ENCODE results near the gene TANGO6.

The TANGO6 gene

DNA sequence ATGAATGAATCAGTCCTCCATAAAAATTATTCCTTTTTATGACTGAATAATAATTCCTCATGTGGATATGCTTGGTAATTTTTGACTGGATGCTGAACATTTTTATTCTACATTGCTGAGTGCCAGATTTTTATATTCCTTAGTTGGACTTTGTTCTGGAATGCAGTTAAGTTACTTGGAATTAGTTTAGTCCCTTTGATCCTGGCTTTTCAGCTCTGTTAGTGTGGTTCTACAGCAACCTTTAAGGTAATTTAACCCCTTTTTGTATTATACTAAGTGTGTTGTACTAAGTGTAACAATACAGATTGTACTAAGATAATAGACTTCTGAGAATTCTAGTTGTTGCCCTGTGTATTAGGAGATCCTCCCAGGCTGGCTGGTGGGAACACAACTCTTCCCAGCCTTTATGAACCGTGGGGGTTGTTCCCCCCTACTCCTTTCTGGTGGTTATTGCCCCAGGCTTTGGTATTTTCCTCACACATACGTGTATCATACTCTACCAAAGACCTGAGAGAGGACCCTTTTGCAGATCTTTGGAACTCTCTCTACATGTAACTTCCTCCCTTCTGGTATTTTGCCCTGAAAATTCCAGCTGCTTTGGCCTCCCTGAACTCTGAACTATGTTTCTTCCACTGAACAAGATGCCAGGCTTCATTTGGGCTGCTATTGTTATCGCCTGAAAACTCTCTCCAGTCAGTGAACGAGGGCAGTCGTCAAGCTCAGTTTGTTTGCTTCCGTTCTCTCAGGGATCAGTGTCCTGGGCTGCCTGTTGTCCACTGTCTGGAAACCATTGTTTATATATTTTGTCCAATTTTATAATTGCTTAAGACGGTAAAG lies 30.5 kb downstream of the TANGO6 start:
- Histone ChIP-seq H3K4me3 (ENCODE audit: insufficient read depth in 1 of 2, low read depth in 1 of 2, low read length in 2 of 2) (no peak overlapping the region), H3K36me3 (ENCODE audit: control insufficient read depth in 1 of 2, insufficient read depth in 2 of 2, low read depth in 1 of 2, low read length in 2 of 2) (peaks cover 7 to 61% of the 10 kb centered on the region in 2 experiments), H3K14ac (ENCODE audit: low read length in 2 of 2) (no peak overlapping the region), H3K79me1 (replicated peaks; ENCODE audit: low read length, poor library complexity, severe bottlenecking) (peaks cover 6% of the 10 kb centered on the region), H3K9me3 (ENCODE audit: control insufficient read depth, low read length) (no peaks in the 10 kb centered on the region), H3K4me1 (ENCODE audit: control insufficient read depth, insufficient read depth, low read depth, low read length) (no peaks in the 10 kb centered on the region), H2AFZ (ENCODE audit: low read depth, low read length) (no peak overlapping the region), H3K18ac (ENCODE audit: low read depth in 1 of 2, low read length in 2 of 2) (no peak overlapping the region), H2BK12ac (ENCODE audit: low read length in 2 of 2) (no peak overlapping the region), H2AK5ac (ENCODE audit: low read length, severe bottlenecking) (no peak overlapping the region), H4K91ac (ENCODE audit: low read length) (no peak overlapping the region), H2BK5ac (ENCODE audit: low read depth, low read length, poor library complexity, severe bottlenecking) (no peak overlapping the region), H3K4ac (ENCODE audit: low read depth in 1 of 2, low read length in 2 of 2) (no peak overlapping the region), H3K27ac (ENCODE audit: low read length, poor library complexity, severe bottlenecking) (no peak overlapping the region), H3K23ac (ENCODE audit: low read length in 2 of 2) (no peak overlapping the region), H4K8ac (ENCODE audit: low read length) (no peak overlapping the region), H3K9ac (ENCODE audit: low read length) (no peak overlapping the region), H3K27me3 (ENCODE audit: control insufficient read depth in 1 of 2, insufficient read depth in 1 of 2, low read length in 2 of 2) (no peaks in the 10 kb centered on the region), H2BK120ac (ENCODE audit: low read depth, low read length) (no peak overlapping the region), H2BK15ac (ENCODE audit: low read depth, poor library complexity, severe bottlenecking) (no peak overlapping the region), H3K4me2 (ENCODE audit: low read length, poor library complexity, severe bottlenecking) (no peak overlapping the region)
- 72% methylated on average over 6 of the region's 7 CpGs for WGBS
- DNase-seq, result no peak

GRCh38 chr16:68875871-68876270 lies 32.5 kb downstream of the TANGO6 start:
- WGBS, result 100% methylated on average over 3 of the region's 4 CpGs

GRCh38 chr16:68883685-68884084 lies 40.4 kb downstream of the TANGO6 start:
- H2AK5ac ChIP-seq (ENCODE audit: low read length, severe bottlenecking), result no peak overlapping the region
- H4K91ac ChIP-seq (ENCODE audit: low read length), result no peak overlapping the region
- H3K27ac ChIP-seq (ENCODE audit: low read length, poor library complexity, severe bottlenecking), result no peak overlapping the region
- no peak overlapping the region for H3K4me2 ChIP-seq (ENCODE audit: low read length, poor library complexity, severe bottlenecking)
- H2BK12ac ChIP-seq (ENCODE audit: low read length in 2 of 2), result no peak overlapping the region
- no peak overlapping the region for H2BK15ac ChIP-seq (ENCODE audit: low read depth, poor library complexity, severe bottlenecking)
- H2BK5ac ChIP-seq (ENCODE audit: low read depth, low read length, poor library complexity, severe bottlenecking), result no peak overlapping the region
- 85% methylated on average over 4 of the region's 6 CpGs for WGBS
- no peak overlapping the region for H3K4me3 ChIP-seq (ENCODE audit: insufficient read depth in 1 of 2, low read depth in 1 of 2, low read length in 2 of 2)
- no peak overlapping the region for H3K18ac ChIP-seq (ENCODE audit: low read depth in 1 of 2, low read length in 2 of 2)
- no peak overlapping the region for H4K8ac ChIP-seq (ENCODE audit: low read length)
- no peak overlapping the region for H2AFZ ChIP-seq (ENCODE audit: low read depth, low read length)
- H3K14ac ChIP-seq (ENCODE audit: low read length in 2 of 2), result no peak overlapping the region
- H3K79me1 ChIP-seq (replicated peaks; ENCODE audit: low read length, poor library complexity, severe bottlenecking), result peaks cover 1% of the 10 kb centered on the region
- H3K27me3 ChIP-seq (ENCODE audit: control insufficient read depth in 1 of 2, insufficient read depth in 1 of 2, low read length in 2 of 2), result no peaks in the 10 kb centered on the region
- no peak overlapping the region for H3K9ac ChIP-seq (ENCODE audit: low read length)
- H3K9me3 ChIP-seq (ENCODE audit: control insufficient read depth, low read length), result no peaks in the 10 kb centered on the region
- H3K4ac ChIP-seq (ENCODE audit: low read depth in 1 of 2, low read length in 2 of 2), result no peak overlapping the region
- no peak for DNase-seq
- H3K23ac ChIP-seq (ENCODE audit: low read length in 2 of 2), result no peak overlapping the region
- peaks cover 18 to 31% of the 10 kb centered on the region in 2 experiments for H3K36me3 ChIP-seq (ENCODE audit: control insufficient read depth in 1 of 2, insufficient read depth in 2 of 2, low read depth in 1 of 2, low read length in 2 of 2)
- no peaks in the 10 kb centered on the region for H3K4me1 ChIP-seq (ENCODE audit: control insufficient read depth, insufficient read depth, low read depth, low read length)
- no peak overlapping the region for H2BK120ac ChIP-seq (ENCODE audit: low read depth, low read length)

More at GRCh38 chr16:68875871-68876270, 32.5 kb downstream of the TANGO6 start:
- H3K14ac ChIP-seq (ENCODE audit: low read length in 2 of 2), result no peak overlapping the region
- H2BK12ac ChIP-seq (ENCODE audit: low read length in 2 of 2), result no peak overlapping the region
- peaks cover 2% of the 10 kb centered on the region for H3K79me1 ChIP-seq (replicated peaks; ENCODE audit: low read length, poor library complexity, severe bottlenecking)
- H4K8ac ChIP-seq (ENCODE audit: low read length), result no peak overlapping the region
- H3K4me2 ChIP-seq (ENCODE audit: low read length, poor library complexity, severe bottlenecking), result no peak overlapping the region
- no peaks in the 10 kb centered on the region for H3K4me1 ChIP-seq (ENCODE audit: control insufficient read depth, insufficient read depth, low read depth, low read length)
- no peaks in the 10 kb centered on the region for H3K27me3 ChIP-seq (ENCODE audit: control insufficient read depth in 1 of 2, insufficient read depth in 1 of 2, low read length in 2 of 2)
- H3K36me3 ChIP-seq (ENCODE audit: control insufficient read depth in 1 of 2, insufficient read depth in 2 of 2, low read depth in 1 of 2, low read length in 2 of 2), result peaks cover 14 to 55% of the 10 kb centered on the region in 2 experiments
- no peak overlapping the region for H2AFZ ChIP-seq (ENCODE audit: low read depth, low read length)
- H3K4ac ChIP-seq (ENCODE audit: low read depth in 1 of 2, low read length in 2 of 2), result no peak overlapping the region
- no peak overlapping the region for H3K9ac ChIP-seq (ENCODE audit: low read length)
- no peaks in the 10 kb centered on the region for H3K9me3 ChIP-seq (ENCODE audit: control insufficient read depth, low read length)
- H4K91ac ChIP-seq (ENCODE audit: low read length), result no peak overlapping the region
- H3K4me3 ChIP-seq (ENCODE audit: insufficient read depth in 1 of 2, low read depth in 1 of 2, low read length in 2 of 2), result no peak overlapping the region
- no peak for DNase-seq
- no peak overlapping the region for H3K18ac ChIP-seq (ENCODE audit: low read depth in 1 of 2, low read length in 2 of 2)
- no peak overlapping the region for H3K27ac ChIP-seq (ENCODE audit: low read length, poor library complexity, severe bottlenecking)
- H2BK120ac ChIP-seq (ENCODE audit: low read depth, low read length), result no peak overlapping the region
- H2AK5ac ChIP-seq (ENCODE audit: low read length, severe bottlenecking), result no peak overlapping the region
- H3K23ac ChIP-seq (ENCODE audit: low read length in 2 of 2), result no peak overlapping the region
- no peak overlapping the region for H2BK5ac ChIP-seq (ENCODE audit: low read depth, low read length, poor library complexity, severe bottlenecking)
- H2BK15ac ChIP-seq (ENCODE audit: low read depth, poor library complexity, severe bottlenecking), result no peak overlapping the region

- WGBS, result 100% methylated on average over 1 of the region's 1 CpG
Observed at GRCh38 chr16:68884401-68884800, 41.1 kb downstream of the TANGO6 start.

More at GRCh38 chr16:68884401-68884800, 41.1 kb downstream of the TANGO6 start:
- H3K27me3 ChIP-seq (ENCODE audit: control insufficient read depth in 1 of 2, insufficient read depth in 1 of 2, low read length in 2 of 2), result no peaks in the 10 kb centered on the region
- H2BK12ac ChIP-seq (ENCODE audit: low read length in 2 of 2), result no peak overlapping the region
- no peak overlapping the region for H2AFZ ChIP-seq (ENCODE audit: low read depth, low read length)
- peaks cover 15 to 29% of the 10 kb centered on the region in 2 experiments for H3K36me3 ChIP-seq (ENCODE audit: control insufficient read depth in 1 of 2, insufficient read depth in 2 of 2, low read depth in 1 of 2, low read length in 2 of 2)
- no peak overlapping the region for H3K4me2 ChIP-seq (ENCODE audit: low read length, poor library complexity, severe bottlenecking)
- H3K4me1 ChIP-seq (ENCODE audit: control insufficient read depth, insufficient read depth, low read depth, low read length), result no peaks in the 10 kb centered on the region
- no peak overlapping the region for H3K4me3 ChIP-seq (ENCODE audit: insufficient read depth in 1 of 2, low read depth in 1 of 2, low read length in 2 of 2)
- no peak overlapping the region for H4K8ac ChIP-seq (ENCODE audit: low read length)
- H3K9ac ChIP-seq (ENCODE audit: low read length), result no peak overlapping the region
- no peak overlapping the region for H2BK120ac ChIP-seq (ENCODE audit: low read depth, low read length)
- H4K91ac ChIP-seq (ENCODE audit: low read length), result no peak overlapping the region
- H3K14ac ChIP-seq (ENCODE audit: low read length in 2 of 2), result no peak overlapping the region
- no peak overlapping the region for H3K4ac ChIP-seq (ENCODE audit: low read depth in 1 of 2, low read length in 2 of 2)
- no peak for DNase-seq
- H2BK15ac ChIP-seq (ENCODE audit: low read depth, poor library complexity, severe bottlenecking), result no peak overlapping the region
- H3K9me3 ChIP-seq (ENCODE audit: control insufficient read depth, low read length), result no peaks in the 10 kb centered on the region
- no peak overlapping the region for H3K27ac ChIP-seq (ENCODE audit: low read length, poor library complexity, severe bottlenecking)
- no peak overlapping the region for H3K18ac ChIP-seq (ENCODE audit: low read depth in 1 of 2, low read length in 2 of 2)
- H2BK5ac ChIP-seq (ENCODE audit: low read depth, low read length, poor library complexity, severe bottlenecking), result no peak overlapping the region
- peaks cover 1% of the 10 kb centered on the region for H3K79me1 ChIP-seq (replicated peaks; ENCODE audit: low read length, poor library complexity, severe bottlenecking)
- no peak overlapping the region for H2AK5ac ChIP-seq (ENCODE audit: low read length, severe bottlenecking)
- no peak overlapping the region for H3K23ac ChIP-seq (ENCODE audit: low read length in 2 of 2)

All from mesenchymal stem cell (in vitro differentiated cells and primary cell).